GM12801 (cell line): ENCODE measurements around the gene ADORA1.

Experiments used
- TF ChIP-seq, protein P1 (sequence below): IDR thresholded peaks from one replicate; pipeline ENCODE4 v1.5.1; 2011; ENCODE audit warnings: control low read depth; ENCODE audit not compliant: insufficient read length; ENCODE audit errors: extremely low read depth

The ADORA1 gene

DNA sequence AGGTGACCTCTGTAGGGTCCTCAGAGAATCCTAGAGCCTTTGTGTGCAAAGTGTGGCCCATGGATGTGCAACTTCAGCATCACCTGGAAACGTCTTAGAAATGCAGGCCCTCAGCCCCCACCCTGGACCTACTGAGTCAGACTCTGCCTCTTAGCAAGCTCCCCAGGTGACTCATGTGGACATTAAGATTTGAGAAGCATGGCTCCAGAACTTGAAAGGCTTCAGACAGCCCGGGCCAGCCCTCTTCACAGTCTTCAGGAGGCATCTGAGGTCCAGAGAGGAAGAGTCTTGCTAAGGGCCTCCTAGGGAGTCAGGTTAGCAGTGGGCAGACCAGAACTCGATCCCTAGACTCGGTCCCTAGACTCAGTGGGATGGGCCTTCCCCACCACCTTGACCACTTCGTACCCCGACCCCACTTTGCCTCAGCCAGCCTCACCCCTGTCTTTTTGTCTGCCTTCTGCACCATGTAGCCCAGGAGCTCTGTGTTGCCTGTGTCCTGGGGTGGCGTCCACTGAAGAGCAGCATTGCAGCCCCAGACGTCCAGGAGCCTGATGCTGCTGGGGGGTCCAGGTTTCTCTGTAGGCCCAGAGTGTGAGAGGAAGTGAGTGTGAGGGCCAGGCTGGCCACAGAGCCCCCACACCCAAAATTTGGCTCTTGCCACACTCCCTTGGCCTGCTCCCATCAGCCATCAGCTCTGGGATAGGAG lies 43.3 kb downstream of the ADORA1 start:
- TF ChIP-seq, protein P1, sequence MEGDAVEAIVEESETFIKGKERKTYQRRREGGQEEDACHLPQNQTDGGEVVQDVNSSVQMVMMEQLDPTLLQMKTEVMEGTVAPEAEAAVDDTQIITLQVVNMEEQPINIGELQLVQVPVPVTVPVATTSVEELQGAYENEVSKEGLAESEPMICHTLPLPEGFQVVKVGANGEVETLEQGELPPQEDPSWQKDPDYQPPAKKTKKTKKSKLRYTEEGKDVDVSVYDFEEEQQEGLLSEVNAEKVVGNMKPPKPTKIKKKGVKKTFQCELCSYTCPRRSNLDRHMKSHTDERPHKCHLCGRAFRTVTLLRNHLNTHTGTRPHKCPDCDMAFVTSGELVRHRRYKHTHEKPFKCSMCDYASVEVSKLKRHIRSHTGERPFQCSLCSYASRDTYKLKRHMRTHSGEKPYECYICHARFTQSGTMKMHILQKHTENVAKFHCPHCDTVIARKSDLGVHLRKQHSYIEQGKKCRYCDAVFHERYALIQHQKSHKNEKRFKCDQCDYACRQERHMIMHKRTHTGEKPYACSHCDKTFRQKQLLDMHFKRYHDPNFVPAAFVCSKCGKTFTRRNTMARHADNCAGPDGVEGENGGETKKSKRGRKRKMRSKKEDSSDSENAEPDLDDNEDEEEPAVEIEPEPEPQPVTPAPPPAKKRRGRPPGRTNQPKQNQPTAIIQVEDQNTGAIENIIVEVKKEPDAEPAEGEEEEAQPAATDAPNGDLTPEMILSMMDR, result no peak

DNA sequence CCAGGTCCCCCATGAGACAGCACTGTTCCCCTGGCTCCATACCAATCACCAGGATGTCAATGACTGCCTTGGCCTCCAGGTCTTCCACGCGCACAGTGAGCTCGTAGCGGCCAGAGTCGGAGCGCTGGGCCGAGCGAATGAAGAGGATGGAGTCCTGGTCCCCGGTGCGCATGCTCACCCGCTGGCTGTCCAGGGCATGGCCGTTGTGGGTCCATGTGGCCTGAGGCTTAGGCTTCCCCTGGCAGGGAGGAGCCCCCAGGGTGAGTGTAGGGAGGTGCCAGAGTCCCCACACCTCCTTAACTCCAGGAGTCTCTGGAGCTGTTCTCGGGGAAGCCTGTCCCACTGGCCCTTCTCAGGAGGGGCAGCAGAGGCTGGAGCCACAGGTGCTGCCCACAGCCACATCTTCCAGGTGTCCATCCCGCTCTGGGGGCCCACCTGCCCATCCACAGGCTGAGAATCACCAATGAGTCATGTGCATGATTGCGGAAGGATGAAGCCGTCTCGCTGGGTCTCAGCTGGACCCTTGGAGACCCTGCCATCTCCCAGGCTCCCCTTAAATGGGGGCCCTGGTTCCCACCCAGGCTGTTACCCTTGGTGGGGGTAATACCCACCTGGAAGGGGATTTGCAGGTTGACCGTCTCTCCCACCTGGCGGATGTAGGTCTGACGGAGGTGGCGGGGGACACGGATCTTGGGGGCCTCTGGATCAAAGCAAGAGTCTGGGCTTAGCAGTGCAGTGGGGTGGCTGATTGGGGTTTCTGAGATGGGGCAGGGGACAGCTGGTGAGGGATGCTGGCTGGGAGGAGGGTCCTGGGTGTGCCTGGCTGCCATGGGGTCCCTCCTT lies 44.0 kb downstream of the ADORA1 start:
- TF ChIP-seq, protein P1, result no peak

DNA sequence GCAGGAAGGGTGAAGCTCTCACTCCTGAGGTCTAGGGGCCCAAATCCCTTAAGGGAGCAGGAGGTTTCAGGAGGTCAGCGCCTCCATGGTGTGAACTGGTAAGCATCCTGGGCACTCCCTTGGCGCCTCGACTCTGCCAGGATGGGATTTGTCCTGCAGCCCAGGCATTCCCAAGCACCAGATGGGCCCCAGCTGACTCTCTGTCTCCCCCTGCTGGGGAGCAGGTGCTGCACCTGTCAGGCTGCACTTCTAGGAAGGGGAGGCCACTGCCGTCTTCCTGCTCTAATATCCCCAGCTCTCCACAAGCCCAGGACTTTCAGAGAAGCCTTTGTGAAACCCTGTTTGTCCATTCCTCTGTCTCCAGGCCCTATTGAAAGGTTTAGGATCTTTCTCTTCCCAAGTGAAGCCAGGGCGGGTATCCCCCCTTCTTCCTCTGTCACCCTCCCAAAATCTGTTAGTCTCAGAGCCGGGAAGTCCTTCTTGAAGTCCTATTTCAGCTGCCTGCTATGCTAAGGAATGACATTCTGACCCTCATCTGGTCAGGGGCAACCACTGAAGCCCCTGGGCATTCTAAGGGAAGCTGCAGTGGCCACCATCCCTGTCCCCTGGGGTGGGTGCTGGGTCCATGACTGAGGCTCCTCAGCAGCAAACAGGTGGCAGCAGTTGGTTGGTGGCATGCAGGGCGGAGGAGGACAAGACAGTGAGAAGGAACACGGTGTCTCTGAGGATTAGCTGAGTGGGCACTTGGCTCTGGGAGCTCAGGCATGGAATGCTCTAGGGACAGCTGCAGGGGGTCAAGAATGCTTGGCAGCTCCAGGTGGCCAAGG lies 44.9 kb downstream of the ADORA1 start:
- TF ChIP-seq, protein P1, result no peak

GRCh38 chr1:203173011-203173555 lies 45.6 kb downstream of the ADORA1 start:
- TF ChIP-seq, protein P1, result no peak

DNA sequence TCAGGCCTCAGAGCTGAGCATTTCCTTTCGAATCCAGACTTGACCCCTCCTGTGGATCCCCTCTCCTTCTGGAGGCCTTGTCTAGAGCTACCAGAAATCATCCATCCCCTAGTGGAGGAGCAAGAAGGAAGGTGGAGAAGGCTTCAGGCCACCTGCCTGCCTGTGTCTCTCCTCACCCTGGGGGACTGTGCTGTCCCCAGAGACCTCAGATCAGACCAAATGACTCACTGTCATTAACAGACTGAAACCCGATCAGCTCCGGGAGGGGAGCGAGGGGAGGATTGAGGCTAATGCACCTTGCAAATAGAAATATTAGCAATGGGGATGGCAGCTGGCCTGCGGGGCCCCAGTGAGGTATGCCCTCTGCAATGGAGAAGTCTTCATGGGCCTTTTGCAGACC lies 46.0 kb downstream of the ADORA1 start:
- TF ChIP-seq, protein P1, result no peak

DNA sequence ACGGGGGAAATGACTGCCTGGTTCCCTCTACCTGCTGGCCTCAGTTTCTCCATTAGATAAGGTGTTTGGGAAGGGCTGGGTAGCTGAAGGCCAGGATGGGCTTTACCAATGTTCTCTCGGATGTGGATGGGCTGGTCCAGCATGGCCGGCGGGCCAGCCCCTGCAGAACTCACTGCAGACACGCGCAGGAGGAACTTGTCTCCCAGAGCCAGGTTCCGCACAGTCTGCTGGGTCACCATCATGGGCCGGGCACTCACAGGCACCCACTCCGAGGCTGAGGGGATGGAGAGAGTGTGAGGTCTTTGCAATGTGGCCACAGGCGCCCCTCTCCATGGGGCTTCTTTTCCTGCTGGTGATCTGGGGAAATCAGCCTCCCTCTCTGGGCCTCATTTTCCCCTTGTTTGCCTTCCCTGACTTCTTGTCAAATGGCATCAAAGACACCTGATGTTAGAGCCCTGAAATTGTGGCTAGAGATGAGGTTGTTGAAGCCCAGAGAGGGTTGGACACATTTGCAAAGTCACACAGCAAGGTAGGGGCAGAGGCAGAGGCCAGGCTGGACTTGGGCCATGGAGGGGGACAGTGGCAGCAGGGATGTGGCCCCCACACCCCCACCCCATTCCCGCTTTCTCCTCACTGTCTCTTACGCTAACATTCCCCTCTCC lies 46.9 kb downstream of the ADORA1 start:
- TF ChIP-seq, protein P1, result no peak
